Measurements from ENCODE around the gene P2RY8.
"Not testable (repeated sequence)": the region's sequence is repeated elsewhere in the genome, so short reads cannot be mapped to it uniquely, and the experiment has no call there.

P2RY8 gene

GRCh38 chrX:1487401-1487800 lies 49.6 kb downstream of the P2RY8 start:
- no peak for DNase-seq (ENCODE audit: low spot score)

- no peak for DNase-seq (ENCODE audit: low spot score)
These were observed 50.1 kb downstream of the P2RY8 start for GRCh38 chrX:1486749-1487361.

GRCh38 chrX:1486177-1486576 lies 50.8 kb downstream of the P2RY8 start:
- no peak for DNase-seq (ENCODE audit: low spot score)

- no peak for DNase-seq (ENCODE audit: low spot score)
These were observed 52.0 kb downstream of the P2RY8 start for GRCh38 chrX:1485033-1485432.

GRCh38 chrX:1484638-1485019 lies 52.4 kb downstream of the P2RY8 start:
- DNase-seq (ENCODE audit: low spot score), result no peak

- DNase-seq (ENCODE audit: low spot score), result no peak
These were observed 52.9 kb downstream of the P2RY8 start for GRCh38 chrX:1483843-1484637.

GRCh38 chrX:1482530-1482928 lies 54.5 kb downstream of the P2RY8 start:
- not testable (repeated sequence) for DNase-seq (ENCODE audit: low spot score)

GRCh38 chrX:1481636-1482529 lies 55.1 kb downstream of the P2RY8 start:
- DNase-seq (ENCODE audit: low spot score), result peak; percentile 92

- no peak for DNase-seq (ENCODE audit: low spot score)
These were observed 56.8 kb downstream of the P2RY8 start for GRCh38 chrX:1480082-1480785.

GRCh38 chrX:1477801-1478458 lies 59.1 kb downstream of the P2RY8 start:
- DNase-seq (ENCODE audit: low spot score), result no peak

GRCh38 chrX:1477229-1477628 lies 59.8 kb downstream of the P2RY8 start:
- DNase-seq (ENCODE audit: low spot score), result no peak

- no peak for DNase-seq (ENCODE audit: low spot score)
These were observed 60.3 kb downstream of the P2RY8 start for GRCh38 chrX:1476682-1477081.

- no peak for DNase-seq (ENCODE audit: low spot score)
These were observed 61.1 kb downstream of the P2RY8 start for GRCh38 chrX:1475881-1476280.

GRCh38 chrX:1475481-1475880 lies 61.5 kb downstream of the P2RY8 start:
- no peak for DNase-seq (ENCODE audit: low spot score)

- not testable (repeated sequence) for DNase-seq (ENCODE audit: low spot score)
These were observed 62.4 kb downstream of the P2RY8 start for GRCh38 chrX:1474593-1474992.

- DNase-seq (ENCODE audit: low spot score), result no peak
These were observed 64.0 kb downstream of the P2RY8 start for GRCh38 chrX:1472975-1473374.

GRCh38 chrX:1468250-1468772 lies 68.7 kb downstream of the P2RY8 start:
- DNase-seq (ENCODE audit: low spot score), result peak; percentile 92

GRCh38 chrX:1466971-1467561 lies 69.9 kb downstream of the P2RY8 start:
- peak; percentile 58 for DNase-seq (ENCODE audit: low spot score)

GRCh38 chrX:1466232-1466661 lies 70.7 kb downstream of the P2RY8 start:
- DNase-seq (ENCODE audit: low spot score), result no peak

GRCh38 chrX:1465286-1466231 lies 71.4 kb downstream of the P2RY8 start:
- no peak for DNase-seq (ENCODE audit: low spot score)
